Measurements from ENCODE around the gene PCGF3. TPM values are rescaled to one million over a fixed set of nuclear protein-coding genes. Genes with fewer than 3 reads are reported as not detected.

PCGF3 gene
- total and polyA plus RNA-seq, 9 of the 15 experiments (the other 6 are each of a cell fraction or from before 2014, with no cell fraction given): 2.6 to 46.1 (median 20.3) TPM

DNA sequence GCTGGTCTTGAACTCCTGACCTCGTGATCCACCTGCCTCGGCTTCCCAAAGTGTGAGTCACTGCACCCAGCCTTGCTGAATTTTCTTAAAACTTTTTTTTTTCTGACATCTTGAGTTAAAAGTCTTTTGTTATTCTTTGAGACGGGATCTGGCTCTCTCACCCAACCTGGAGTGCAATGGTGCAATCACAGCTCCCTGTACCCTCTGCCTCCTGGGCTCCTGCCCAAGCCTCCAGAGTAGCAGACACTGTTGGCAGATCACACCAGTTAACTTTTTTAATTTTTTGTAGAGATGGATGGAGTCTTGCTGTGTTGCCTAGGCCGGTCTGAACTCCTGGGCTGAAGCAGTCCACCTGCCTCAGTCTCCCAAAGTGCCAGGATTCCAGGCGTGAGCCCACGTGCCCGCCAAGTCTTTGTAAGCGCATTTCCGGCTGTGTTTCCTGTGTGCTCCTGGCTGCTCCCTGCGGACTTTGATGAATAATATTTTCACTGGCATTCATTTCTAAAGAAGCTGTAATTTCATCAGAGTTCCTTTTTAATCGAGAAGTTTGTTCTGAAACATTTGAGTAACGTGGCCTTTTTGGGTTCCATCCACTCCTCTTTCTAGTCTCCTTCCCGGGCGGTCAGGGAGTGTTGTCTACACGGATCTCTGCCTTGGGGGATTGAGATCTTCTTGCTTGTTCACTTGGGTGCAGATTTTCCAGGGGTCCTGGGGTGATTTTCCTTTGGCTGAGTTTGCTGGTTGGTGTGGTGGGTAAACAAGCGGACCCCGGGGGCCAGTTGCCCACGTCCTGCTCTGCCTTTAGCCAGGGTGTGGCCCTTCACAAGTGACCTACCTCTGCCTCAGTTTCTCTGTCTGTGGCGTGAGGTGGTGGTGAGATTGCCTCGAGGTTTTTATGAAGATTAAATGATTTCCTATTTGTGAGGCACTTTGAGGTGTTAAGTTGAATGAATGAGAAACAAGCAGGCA, 44.4 kb downstream of the PCGF3 start:
- no peak for TF ChIP-seq RBM25 (IDR thresholded peaks at IDR 0.05; ENCODE audit: low read depth, low read length, severe bottlenecking)
- no peak for TF ChIP-seq HDGF (IDR thresholded peaks at IDR 0.05)
- no peak for TF ChIP-seq HNRNPK (IDR thresholded peaks at IDR 0.05; ENCODE audit: low read depth, low read length, poor library complexity, severe bottlenecking)
- no peak for TF ChIP-seq ZNF655 (CRISPR knock-in tag; IDR thresholded peaks at IDR 0.05)
- no peak for TF ChIP-seq ZNF24 (IDR thresholded peaks at IDR 0.05)
- TF ChIP-seq NUFIP1 (IDR thresholded peaks at IDR 0.05; ENCODE audit: partially characterized antibody): no peak
- TF ChIP-seq YY1 (IDR thresholded peaks at IDR 0.05; ENCODE audit: borderline replicate concordance in 1 of 3, control insufficient read depth in 1 of 3, extremely low read depth in 1 of 3, insufficient read depth in 3 of 3, insufficient read length in 1 of 3, insufficient replicate concordance in 2 of 3, low read depth in 1 of 3, low read length in 2 of 3): no peak
- no peak for TF ChIP-seq ESRRA (IDR thresholded peaks at IDR 0.05; ENCODE audit: borderline replicate concordance, low read depth)
- Histone ChIP-seq H3K4me3 (no peak overlapping the region), H3K9ac (ENCODE audit: insufficient read depth in 1 of 2, low read depth in 2 of 2, low read length in 2 of 2) (no peak overlapping the region), H3K79me2 (ENCODE audit: control insufficient read depth, insufficient read depth, low read length) (0 out of 3 replicates have a peak, but pooled peaks cover 7% of the 10 kb centered on the region), H3K27ac (ENCODE audit: extremely low read depth, low read depth, low read length) (no peak overlapping the region), H3K4me2 (ENCODE audit: insufficient read depth, low read length) (no peak overlapping the region), H3K27me3 (ENCODE audit: control insufficient read depth in 2 of 2, insufficient read depth in 2 of 2, low read length in 2 of 2) (no peaks in the 10 kb centered on the region), H3K4me1 (replicated peaks in 1 of 2; ENCODE audit: control insufficient read depth in 2 of 2, insufficient read depth in 2 of 2, low read length in 2 of 2) (no peaks in the 10 kb centered on the region), H4K20me1 (replicated peaks; ENCODE audit: control insufficient read depth, insufficient read depth, low read length) (no peaks in the 10 kb centered on the region), H3K9me3 (replicated peaks; ENCODE audit: control insufficient read depth, insufficient read depth, low read depth, low read length) (peaks cover under 1% of the 10 kb centered on the region; the same call in 1 of the 2 replicates), H3K36me3 (ENCODE audit: control insufficient read depth, insufficient read depth, low read length) (peaks cover 56% of the 10 kb centered on the region), H2AFZ (ENCODE audit: low read depth, low read length) (no peak overlapping the region), H3K9me1 (ENCODE audit: control insufficient read depth, insufficient read depth, low read length) (no peaks in the 10 kb centered on the region)
- WGBS (ENCODE audit: insufficient coverage, low coverage, missing lambda C conversion rate): 93% methylated on average over 20 of the region's 20 CpGs
- in situ Hi-C loops (cut with MboI) (no loop called here), intact Hi-C loops (cut with micrococcal nuclease) (no loop called here)
- no peak for DNase-seq (ENCODE audit: extremely low read depth in 1 of 4, low spot score in 3 of 4)
- POLR2A ChIA-PET: no interaction called here
- no peak for FAIRE-seq
- ATAC-seq: no peak
- CTCF ChIA-PET (ENCODE audit: low intra/inter-chr PET ratio): no interaction called here
- no TSS peak for BruUV-seq (replicated peaks)

Data from K562 (cell line).